ENCODE measurements around the gene GON4L.
"Not testable (repeated sequence)": the region's sequence is repeated elsewhere in the genome, so short reads cannot be mapped to it uniquely, and the experiment has no call there.

Gene GON4L

GRCh38 chr1:155856975-155857930 is at the start of gene GON4L:
Gene GON4L (minus strand): TSS chr1:155857214. CDS start chr1:155853780, 3,434 bp downstream.
- H3K4me3 ChIP-seq (ENCODE audit: low read depth, low read length) = peak within 1 kb of the TSS; percentile 78
- no peak for TF ChIP-seq CTCF (conservative IDR thresholded peaks at IDR 0.05; ENCODE audit: low read depth, low read length)
- peak; percentile 94 for DNase-seq (ENCODE audit: low read depth)

GRCh38 chr1:155904261-155904660 is 47.2 kb upstream of the GON4L start:
- TF ChIP-seq CTCF (conservative IDR thresholded peaks at IDR 0.05; ENCODE audit: low read depth, low read length) = no peak
- H3K4me3 ChIP-seq (ENCODE audit: low read depth, low read length) = no peak overlapping the region
- DNase-seq (ENCODE audit: low read depth) = no peak

- no peak for DNase-seq (ENCODE audit: low read depth)
- TF ChIP-seq CTCF (conservative IDR thresholded peaks at IDR 0.05; ENCODE audit: low read depth, low read length) = no peak
- no peak overlapping the region for H3K4me3 ChIP-seq (ENCODE audit: low read depth, low read length)
These were observed 43.1 kb upstream of the GON4L start for GRCh38 chr1:155900161-155900560.

GRCh38 chr1:155899683-155900082 is 42.7 kb upstream of the GON4L start:
- TF ChIP-seq CTCF (conservative IDR thresholded peaks at IDR 0.05; ENCODE audit: low read depth, low read length) = no peak
- H3K4me3 ChIP-seq (ENCODE audit: low read depth, low read length) = no peak overlapping the region
- DNase-seq (ENCODE audit: low read depth) = no peak

GRCh38 chr1:155898888-155899287 is 41.9 kb upstream of the GON4L start:
- no peak for DNase-seq (ENCODE audit: low read depth)
- TF ChIP-seq CTCF (conservative IDR thresholded peaks at IDR 0.05; ENCODE audit: low read depth, low read length) = no peak
- H3K4me3 ChIP-seq (ENCODE audit: low read depth, low read length) = no peak overlapping the region

GRCh38 chr1:155897746-155898145 is 40.7 kb upstream of the GON4L start:
- no peak for DNase-seq (ENCODE audit: low read depth)
- TF ChIP-seq CTCF (conservative IDR thresholded peaks at IDR 0.05; ENCODE audit: low read depth, low read length) = no peak
- H3K4me3 ChIP-seq (ENCODE audit: low read depth, low read length) = no peak overlapping the region

- not testable (repeated sequence) for DNase-seq (ENCODE audit: low read depth)
These were observed 39.5 kb upstream of the GON4L start for GRCh38 chr1:155896476-155896875.

GRCh38 chr1:155895617-155896016 is 38.6 kb upstream of the GON4L start:
- H3K4me3 ChIP-seq (ENCODE audit: low read depth, low read length); DNase-seq (ENCODE audit: low read depth): not testable (repeated sequence)

More at GRCh38 chr1:155896476-155896875, 39.5 kb upstream of the GON4L start:
- H3K4me3 ChIP-seq (ENCODE audit: low read depth, low read length) = not testable (repeated sequence)

All from choroid plexus epithelial cell (primary cell).